DMS 273 (cell line): ENCODE results near the gene POLH.
"Not testable (repeated sequence)": the region's sequence is repeated elsewhere in the genome, so short reads cannot be mapped to it uniquely, and the experiment has no call there.

Experiments used
- DNase-seq: peaks from one replicate; lab custom pipeline; 2025; ENCODE audit not compliant: unreplicated experiment; lab: John Stamatoyannopoulos, UW

The POLH gene

GRCh38 chr6:43629505-43630300, 53.7 kb downstream of the POLH start:
- peak; percentile 99 for DNase-seq

- no peak for DNase-seq
Measured at GRCh38 chr6:43630980-43631619, 55.1 kb downstream of the POLH start.

GRCh38 chr6:43633002-43633401, 57.0 kb downstream of the POLH start:
- not testable (repeated sequence) for DNase-seq

GRCh38 chr6:43634702-43635303, 58.8 kb downstream of the POLH start:
- peak; percentile 93 for DNase-seq

GRCh38 chr6:43635387-43636307, 59.7 kb downstream of the POLH start, which contains the start of gene MAD2L1BP:
TSS of gene MAD2L1BP (plus strand) at chr6:43635840. CDS start at chr6:43635876, 36 bp downstream.
- DNase-seq: peak; percentile 95

- peak; percentile 60 for DNase-seq
Measured at GRCh38 chr6:43636308-43636659, 60.3 kb downstream of the POLH start.

GRCh38 chr6:43639984-43640800, 64.2 kb downstream of the POLH start:
- DNase-seq: no peak

GRCh38 chr6:43644940-43645612, 69.1 kb downstream of the POLH start, which contains the start of gene RSPH9:
TSS of gene RSPH9 (plus strand) at chr6:43645036. CDS start at chr6:43645099, 63 bp downstream.
- no peak for DNase-seq

- DNase-seq: no peak
Measured at GRCh38 chr6:43645613-43645964, 69.6 kb downstream of the POLH start.

GRCh38 chr6:43647613-43648012, 71.6 kb downstream of the POLH start:
- no peak for DNase-seq

- DNase-seq: no peak
Measured at GRCh38 chr6:43648248-43648647, 72.3 kb downstream of the POLH start.

- DNase-seq: not testable (repeated sequence)
Measured at GRCh38 chr6:43652822-43653221, 76.8 kb downstream of the POLH start.

- DNase-seq: no peak
Measured at GRCh38 chr6:43657221-43657802, 81.3 kb downstream of the POLH start.

- DNase-seq: no peak
Measured at GRCh38 chr6:43658161-43658560, 82.2 kb downstream of the POLH start.

- DNase-seq: not testable (repeated sequence)
Measured at GRCh38 chr6:43662948-43663347, 87.0 kb downstream of the POLH start.
